ENCODE results near the gene IL17RA.
A peak's percentile ranks its signal among the peaks of the same experiment; 100 is the strongest.
"Not testable (repeated sequence)": the region's sequence is repeated elsewhere in the genome, so short reads cannot be mapped to it uniquely, and the experiment has no call there.

Gene IL17RA

DNA sequence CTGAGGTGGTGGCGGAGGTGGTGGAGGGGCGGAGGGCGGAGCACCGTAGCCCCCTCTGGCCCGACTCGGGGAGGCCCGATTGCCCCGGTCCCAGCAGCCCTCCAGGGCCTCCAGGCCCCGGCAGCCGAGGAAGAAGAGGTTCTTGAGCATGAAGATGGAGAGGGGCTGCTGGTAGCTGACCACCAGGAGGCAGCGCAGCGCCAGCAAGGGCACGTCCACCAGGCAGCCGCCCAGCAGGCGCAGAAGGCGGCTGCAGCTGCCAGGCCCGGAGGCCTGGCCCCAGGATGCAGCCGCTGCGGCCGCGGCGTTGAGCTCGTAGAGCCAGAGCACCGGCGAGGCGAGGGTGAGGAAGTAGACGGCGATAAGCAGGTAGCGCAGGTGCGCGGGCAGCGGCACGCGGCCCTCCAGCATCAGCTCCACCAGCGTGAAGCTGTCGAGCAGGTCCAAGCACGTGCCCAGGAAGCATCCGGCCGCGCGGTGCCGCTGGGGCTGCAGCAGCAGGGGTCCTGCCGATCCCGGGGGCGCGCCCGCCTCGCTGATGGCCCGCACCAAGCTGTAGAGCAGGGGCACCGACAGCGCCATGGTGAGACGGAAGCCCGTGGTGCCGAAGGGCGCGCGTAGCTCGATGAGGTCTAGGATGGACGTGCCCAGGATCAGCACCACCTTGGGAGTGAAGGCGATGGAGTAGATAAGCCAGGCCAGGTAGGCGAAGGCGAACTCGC lies 34.8 kb downstream of the IL17RA start:
- DNase-seq (ENCODE audit: low read depth in 3 of 3), result no peak

- peak in 1 of 3 experiments; percentile 41 for DNase-seq (ENCODE audit: low read depth in 3 of 3)
Observed at GRCh38 chr22:17120281-17120680, 35.5 kb downstream of the IL17RA start.

GRCh38 chr22:17120711-17121232 lies 36.0 kb downstream of the IL17RA start:
- DNase-seq (ENCODE audit: low read depth in 3 of 3), result no peak

DNA sequence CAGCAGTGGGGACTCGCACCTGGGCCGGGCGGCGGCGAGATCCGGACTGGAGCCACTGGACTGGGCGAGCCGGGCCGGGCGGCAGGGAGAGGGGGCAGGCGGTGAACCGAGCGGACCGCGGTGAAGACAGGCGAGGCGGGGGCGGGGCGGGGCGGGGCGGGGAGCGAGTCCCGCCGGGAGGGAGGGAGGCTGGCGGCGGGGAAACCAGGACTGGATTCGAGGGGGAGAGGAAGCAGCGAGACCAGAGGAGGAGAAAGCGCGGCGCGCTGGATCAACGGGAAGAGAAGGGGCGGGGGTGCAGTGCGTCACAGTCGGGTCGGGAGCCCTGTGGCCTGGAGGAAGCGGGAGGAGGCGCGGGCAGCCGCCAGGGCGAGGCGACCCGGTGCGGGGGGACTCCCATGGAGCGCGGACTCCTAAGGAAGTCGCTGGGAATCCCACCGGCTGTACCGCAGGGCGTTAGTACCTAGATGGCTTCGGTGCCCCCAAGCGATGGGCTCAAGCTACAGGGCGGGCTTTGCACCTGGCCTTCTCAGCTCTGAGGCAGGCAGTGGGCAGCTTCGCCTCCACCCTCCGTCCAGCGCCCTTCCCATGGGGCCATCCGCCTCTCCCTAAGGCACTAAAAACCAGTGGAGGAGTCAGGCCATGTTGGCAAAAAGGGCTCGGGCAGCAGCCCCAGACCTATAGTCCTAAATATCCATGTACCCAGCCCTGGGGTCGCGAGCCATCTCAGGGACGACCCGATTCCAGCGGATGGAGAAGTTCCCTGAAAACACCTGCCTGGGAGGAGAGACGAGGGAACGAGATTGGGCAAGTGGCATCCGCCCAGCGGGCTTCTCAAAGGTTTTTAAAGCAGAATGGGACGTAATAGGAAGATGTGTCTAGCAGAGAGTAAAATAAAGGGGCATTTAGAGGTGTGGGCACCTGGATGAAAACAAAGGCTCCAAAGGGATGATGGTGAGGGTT lies 36.7 kb downstream of the IL17RA start, which contains the start of gene TMEM121B:
TSS of gene TMEM121B (minus strand) at position 128 of the 963 bp plus-strand sequence. CDS start 233 bp downstream, outside the sequence.
- DNase-seq (ENCODE audit: low read depth in 3 of 3), result peak in 1 of 3 experiments; percentile 25

DNA sequence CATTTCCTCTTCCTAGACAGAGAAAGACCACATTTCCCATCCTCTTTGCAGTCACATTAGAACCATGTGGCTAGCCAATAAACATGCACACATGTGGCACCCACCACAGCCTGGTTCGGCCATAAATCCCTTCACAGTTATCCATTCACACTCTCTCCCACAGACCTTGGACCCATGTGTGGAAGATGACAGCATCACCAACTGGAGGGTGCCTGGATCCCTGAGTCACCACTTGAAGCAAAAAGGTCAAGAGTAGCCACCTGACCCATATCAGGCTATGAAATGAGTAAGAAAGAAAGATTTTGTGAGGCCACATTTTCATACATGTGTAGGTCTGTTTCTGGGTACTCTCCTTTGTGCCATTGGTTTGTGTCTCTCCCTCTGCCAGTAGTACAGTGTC lies 45.4 kb downstream of the IL17RA start:
- DNase-seq (ENCODE audit: low read depth in 3 of 3), result no peak

DNA sequence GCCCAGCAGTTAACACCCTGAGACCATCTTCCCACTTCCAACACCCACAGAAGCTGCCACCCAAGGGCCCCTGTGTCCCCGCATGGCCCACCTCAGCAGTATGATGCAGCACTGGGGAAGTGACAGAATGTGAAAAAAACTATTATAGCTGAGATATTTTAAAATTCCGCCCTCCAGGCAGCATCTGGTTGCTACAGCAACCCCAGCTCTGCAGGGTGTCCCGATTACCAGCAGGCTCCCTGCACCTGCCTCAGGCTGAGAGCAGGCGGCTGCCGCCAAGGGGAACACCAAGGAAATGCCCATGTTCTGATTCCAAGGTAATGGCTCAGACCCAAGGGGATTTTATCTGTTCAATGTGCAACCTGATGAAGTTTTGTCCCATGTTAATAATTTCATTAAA lies 46.9 kb downstream of the IL17RA start:
- no peak for DNase-seq (ENCODE audit: low read depth in 3 of 3)

- no peak for DNase-seq (ENCODE audit: low read depth in 3 of 3)
Observed at GRCh38 chr22:17132112-17132511, 47.3 kb downstream of the IL17RA start.

DNA sequence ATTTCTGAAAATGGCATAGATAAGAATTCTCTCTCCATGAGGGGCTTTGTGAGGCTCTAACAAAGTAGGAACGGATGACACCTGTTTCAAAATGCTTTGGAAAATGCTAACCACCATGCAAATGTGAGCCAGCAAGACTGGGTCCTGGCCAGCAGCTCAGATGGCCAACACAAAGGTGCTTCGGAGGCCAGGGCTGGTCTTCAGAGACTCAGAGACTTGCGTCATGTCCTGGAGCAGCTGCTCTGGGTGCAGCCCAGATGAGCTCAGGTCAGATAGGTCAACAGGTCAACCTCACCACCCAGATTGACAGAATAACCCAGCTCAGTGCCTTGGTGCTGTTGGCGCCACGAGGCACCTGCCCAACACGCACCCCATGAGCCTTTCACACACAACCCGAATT lies 48.3 kb downstream of the IL17RA start:
- no peak for DNase-seq (ENCODE audit: low read depth in 3 of 3)

GRCh38 chr22:17135153-17135760 lies 50.5 kb downstream of the IL17RA start:
- DNase-seq (ENCODE audit: low read depth in 3 of 3), result no peak

- DNase-seq (ENCODE audit: low read depth in 3 of 3), result no peak
Observed at GRCh38 chr22:17137170-17137569, 52.4 kb downstream of the IL17RA start.

GRCh38 chr22:17137861-17138425 lies 53.1 kb downstream of the IL17RA start:
- DNase-seq (ENCODE audit: low read depth in 3 of 3), result no peak

- DNase-seq (ENCODE audit: low read depth in 3 of 3), result no peak
Observed at GRCh38 chr22:17138513-17138912, 53.7 kb downstream of the IL17RA start.

DNA sequence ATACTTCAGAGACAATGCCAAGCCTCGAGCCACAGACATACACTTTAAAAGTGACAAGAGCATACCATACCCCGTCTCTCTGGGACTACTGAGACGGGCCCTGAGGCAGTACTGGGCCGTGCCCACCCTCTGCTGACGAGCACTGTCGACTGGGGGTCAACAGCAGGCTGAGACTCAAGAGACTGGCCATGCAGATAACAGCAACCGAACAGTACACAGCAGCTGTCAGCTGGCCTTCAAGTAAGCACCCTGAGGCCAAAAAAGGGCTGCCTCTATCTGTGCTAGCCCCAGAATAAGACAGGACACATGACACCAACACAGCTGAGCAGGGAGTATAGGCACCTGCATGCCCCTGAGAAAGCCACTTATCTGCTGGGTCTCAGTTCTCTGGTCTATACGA lies 55.2 kb downstream of the IL17RA start:
- no peak for DNase-seq (ENCODE audit: low read depth in 3 of 3)

DNA sequence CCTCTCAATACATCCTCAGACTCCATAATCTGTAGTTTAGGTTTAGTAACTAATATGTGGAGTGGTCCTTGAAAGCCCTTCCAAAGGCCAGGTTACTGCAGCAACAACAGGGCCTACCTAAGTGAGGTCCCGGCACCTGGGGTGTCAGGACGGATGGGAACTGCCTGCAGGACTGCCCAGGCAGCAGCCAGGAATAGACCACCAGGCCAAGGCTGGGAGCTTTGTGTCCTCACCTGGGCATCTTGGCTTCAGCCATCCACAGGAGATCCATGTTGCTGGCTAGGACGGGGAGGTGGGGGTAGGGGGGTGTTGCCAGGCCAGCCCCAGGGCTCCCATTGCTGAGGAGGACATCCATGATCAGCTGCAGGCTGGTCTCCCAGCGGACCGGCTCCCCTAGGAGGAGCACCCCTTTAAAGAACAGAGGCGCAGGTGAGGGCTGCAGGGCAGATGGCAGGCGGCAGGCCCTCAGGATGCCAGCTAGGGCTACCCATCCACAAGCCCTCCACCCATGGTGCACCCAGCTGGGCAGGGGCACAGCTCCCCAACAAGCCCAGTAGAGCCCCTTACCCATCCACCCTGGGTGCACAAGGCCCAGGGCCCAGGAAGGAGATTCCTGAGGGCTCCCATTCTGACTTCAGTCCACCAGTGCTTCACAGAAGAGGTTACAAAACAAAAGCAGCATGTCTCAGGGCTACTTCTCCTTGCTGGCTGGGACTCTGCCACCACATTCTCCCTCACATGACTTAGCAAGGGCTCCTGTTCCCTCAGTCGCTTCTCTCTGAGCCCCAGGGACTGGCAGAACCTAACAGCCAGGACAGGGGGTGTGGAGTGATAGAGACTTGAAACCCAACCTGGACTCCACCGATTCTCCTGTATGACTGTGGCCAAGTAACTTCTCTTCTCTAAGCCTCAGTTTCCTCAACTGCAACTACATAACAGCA lies 56.3 kb downstream of the IL17RA start:
- DNase-seq (ENCODE audit: low read depth in 3 of 3), result no peak

- DNase-seq (ENCODE audit: low read depth in 3 of 3), result no peak
Observed at GRCh38 chr22:17143101-17143500, 58.3 kb downstream of the IL17RA start.

GRCh38 chr22:17143826-17144225 lies 59.0 kb downstream of the IL17RA start:
- no peak for DNase-seq (ENCODE audit: low read depth in 3 of 3)

- no peak for DNase-seq (ENCODE audit: low read depth in 3 of 3)
Observed at GRCh38 chr22:17145021-17145680, 60.4 kb downstream of the IL17RA start.

GRCh38 chr22:17147458-17147857 lies 62.7 kb downstream of the IL17RA start:
- not testable (repeated sequence) for DNase-seq (ENCODE audit: low read depth in 3 of 3)

- DNase-seq (ENCODE audit: low read depth in 3 of 3), result no peak
Observed at GRCh38 chr22:17149076-17149815, 64.4 kb downstream of the IL17RA start.

All from stimulated activated CD4-positive, alpha-beta T cell treated with anti-CD3 and anti-CD28 coated beads, TNF-alpha, amount 100 ng/mL, for 24 hours (primary cell).